Erythroblast (primary cell): ENCODE data around the gene LZTR1.
"Not testable (repeated sequence)": the region's sequence is repeated elsewhere in the genome, so short reads cannot be mapped to it uniquely, and the experiment has no call there.

Experiments
- GATA1 ChIP-seq: IDR thresholded peaks from 2 replicates; pipeline ENCODE4 v1.6.1; 2011; ENCODE audit warnings: low read depth, mild to moderate bottlenecking, control low read depth, low read length, moderate library complexity
- POLR2A ChIP-seq: IDR thresholded peaks from 2 replicates; pipeline ENCODE4 v1.6.1; 2011; ENCODE audit warnings: mild to moderate bottlenecking, low read length

DNA sequence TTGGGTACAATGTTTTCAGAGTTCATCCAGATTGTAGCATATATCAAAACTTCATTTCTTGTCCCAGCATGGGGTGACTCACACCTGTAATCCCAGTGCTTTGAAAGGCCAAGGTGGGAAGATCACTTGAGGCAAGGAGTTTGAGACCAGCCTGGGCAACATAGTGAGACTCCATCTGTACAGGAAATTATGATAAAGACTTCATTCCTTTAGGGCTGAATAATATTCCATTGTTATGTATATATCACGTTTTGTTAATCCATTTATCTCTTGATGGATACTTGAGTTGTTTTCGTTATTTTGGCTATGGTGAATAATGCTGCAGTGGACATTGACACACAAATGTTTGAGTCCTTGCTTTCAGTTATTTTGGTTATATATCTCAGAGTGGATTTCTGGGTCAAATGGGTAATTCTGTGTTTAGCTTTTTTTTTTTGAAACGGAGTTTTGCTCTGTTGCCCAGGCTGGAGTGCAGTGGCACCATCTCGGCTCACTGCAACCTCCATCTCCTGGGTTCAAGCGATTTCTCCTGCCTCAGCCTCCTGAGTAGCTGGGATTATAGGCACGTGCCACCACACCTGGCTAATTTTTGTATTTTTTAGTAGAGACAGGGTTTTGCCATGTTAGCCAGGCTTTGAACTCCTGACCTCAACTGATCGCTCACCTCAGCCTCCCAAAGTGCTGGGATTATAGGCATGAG is 39.7 kb upstream of the LZTR1 start:
- not testable (repeated sequence) for TF ChIP-seq POLR2A, GATA1
